AG08396 (cell line): Measurements from ENCODE around the gene GSTM3.

ENCODE experiments used
- DNase-seq: peaks from one replicate; pipeline ENCODE4 v3.0.0; 2012; ENCODE audit warnings: low spot score, mixed read lengths

Gene GSTM3

GRCh38 chr1:109740615-109741373 lies at the start of gene GSTM3:
GSTM3 (minus strand) TSS chr1:109741038; CDS start chr1:109740287, 751 bp downstream.
- DNase-seq: no peak

GRCh38 chr1:109790329-109790728 lies 49.5 kb upstream of the GSTM3 start:
- DNase-seq: no peak

GRCh38 chr1:109789551-109790180 lies 48.8 kb upstream of the GSTM3 start:
- DNase-seq: no peak

GRCh38 chr1:109788695-109789521 lies 48.1 kb upstream of the GSTM3 start:
- no peak for DNase-seq

GRCh38 chr1:109787845-109788601 lies 47.2 kb upstream of the GSTM3 start:
- no peak for DNase-seq

GRCh38 chr1:109787211-109787844 lies 46.5 kb upstream of the GSTM3 start:
- no peak for DNase-seq

- no peak for DNase-seq
Observed at GRCh38 chr1:109786531-109787021, 45.7 kb upstream of the GSTM3 start.

- no peak for DNase-seq
Observed at GRCh38 chr1:109786112-109786480, 45.3 kb upstream of the GSTM3 start.

GRCh38 chr1:109785446-109786111 lies 44.7 kb upstream of the GSTM3 start:
- no peak for DNase-seq

GRCh38 chr1:109784551-109785252 lies 43.9 kb upstream of the GSTM3 start:
- DNase-seq: no peak

- peak; percentile 79 for DNase-seq
Observed at GRCh38 chr1:109783436-109783835, 42.6 kb upstream of the GSTM3 start.

GRCh38 chr1:109782927-109783326 lies 42.1 kb upstream of the GSTM3 start:
- no peak for DNase-seq

- DNase-seq: no peak
Observed at GRCh38 chr1:109782514-109782913, 41.7 kb upstream of the GSTM3 start.

GRCh38 chr1:109781806-109782205 lies 41.0 kb upstream of the GSTM3 start:
- no peak for DNase-seq

- DNase-seq: no peak
Observed at GRCh38 chr1:109780982-109781381, 40.1 kb upstream of the GSTM3 start.

GRCh38 chr1:109777980-109778625 lies 37.3 kb upstream of the GSTM3 start:
- DNase-seq: no peak

GRCh38 chr1:109777436-109777835 lies 36.6 kb upstream of the GSTM3 start:
- no peak for DNase-seq

GRCh38 chr1:109776911-109777310 lies 36.1 kb upstream of the GSTM3 start:
- peak; percentile 84 for DNase-seq

GRCh38 chr1:109776206-109776835 lies 35.5 kb upstream of the GSTM3 start:
- no peak for DNase-seq
